ENCODE data around the gene CPNE9. TPM values are rescaled to one million over a fixed set of nuclear protein-coding genes. Genes with fewer than 3 reads are reported as not detected.
"Not testable (repeated sequence)": the region's sequence is repeated elsewhere in the genome, so short reads cannot be mapped to it uniquely, and the experiment has no call there.

Gene CPNE9
- total RNA-seq, 1 donor from 2014 or later, result not detected

GRCh38 chr3:9770276-9770812 lies 66.7 kb downstream of the CPNE9 start:
- H3K36me3 ChIP-seq, result peaks cover 6 to 10% of the 10 kb centered on the region in 2 donors
- intact Hi-C loops (cut with DNase I), result loop anchor here (1.0 kb wide), 3 partner anchors 21 to 39 kb away; partner anchors contain the start of genes BRPF1, OGG1 and TADA3
- TF ChIP-seq CTCF (IDR thresholded peaks at IDR 0.05), result no peak
- H3K4me1 ChIP-seq, result peaks cover 0 to 25% of the 10 kb centered on the region in 2 donors
- peak in 1 of 2 donors; percentile 91 for DNase-seq (ENCODE audit: low spot score in 2 of 2)
- H3K4me3 ChIP-seq, result peak overlapping the region; percentile 73 to 92
- H3K9me3 ChIP-seq, result no peaks in the 10 kb centered on the region
- H3K27ac ChIP-seq, result peak overlapping the region; percentile 81 to 88
- H3K27me3 ChIP-seq, result no peaks in the 10 kb centered on the region

GRCh38 chr3:9771007-9771406 lies 67.4 kb downstream of the CPNE9 start:
- intact Hi-C loops (cut with DNase I); H3K27me3 ChIP-seq; DNase-seq (ENCODE audit: low spot score in 2 of 2); H3K36me3 ChIP-seq; H3K9me3 ChIP-seq: not testable (repeated sequence)
- Histone ChIP-seq H3K27ac (peak overlapping the region; percentile 81 to 88), H3K4me1 (peaks cover 0 to 25% of the 10 kb centered on the region in 2 donors), H3K4me3 (peak overlapping the region in 1 of 2 donors; percentile 92)

- H3K27ac ChIP-seq, result no peak overlapping the region
- H3K27me3 ChIP-seq, result no peaks in the 10 kb centered on the region
- H3K9me3 ChIP-seq, result no peaks in the 10 kb centered on the region
- no peaks in the 10 kb centered on the region for H3K4me1 ChIP-seq
- H3K36me3 ChIP-seq, result peaks cover 14 to 23% of the 10 kb centered on the region in 2 donors
- intact Hi-C loops (cut with DNase I), result no loop called here
- H3K4me3 ChIP-seq, result no peak overlapping the region
- TF ChIP-seq CTCF (IDR thresholded peaks at IDR 0.05), result no peak
- DNase-seq (ENCODE audit: low spot score in 2 of 2), result no peak
Measured at GRCh38 chr3:9776896-9777693, 73.5 kb downstream of the CPNE9 start.

GRCh38 chr3:9777694-9778021 lies 74.0 kb downstream of the CPNE9 start:
- Histone ChIP-seq H3K27ac (no peak overlapping the region), H3K9me3 (no peaks in the 10 kb centered on the region), H3K4me1 (no peaks in the 10 kb centered on the region), H3K4me3 (no peak overlapping the region), H3K27me3 (no peaks in the 10 kb centered on the region), H3K36me3 (peaks cover 20 to 28% of the 10 kb centered on the region in 2 donors)
- no peak for DNase-seq (ENCODE audit: low spot score in 2 of 2)
- no peak for TF ChIP-seq CTCF (IDR thresholded peaks at IDR 0.05)
- intact Hi-C loops (cut with DNase I), result no loop called here

GRCh38 chr3:9778143-9779074 lies 74.8 kb downstream of the CPNE9 start:
- TF ChIP-seq CTCF (IDR thresholded peaks at IDR 0.05), result no peak
- peaks cover 21 to 36% of the 10 kb centered on the region in 2 donors for H3K36me3 ChIP-seq
- H3K4me1 ChIP-seq, result no peaks in the 10 kb centered on the region
- intact Hi-C loops (cut with DNase I), result no loop called here
- no peak overlapping the region for H3K4me3 ChIP-seq
- no peak overlapping the region for H3K27ac ChIP-seq
- no peaks in the 10 kb centered on the region for H3K27me3 ChIP-seq
- no peaks in the 10 kb centered on the region for H3K9me3 ChIP-seq
- DNase-seq (ENCODE audit: low spot score in 2 of 2), result no peak
